ENCODE results near the gene LRP8. TPM values are rescaled to one million over a fixed set of nuclear protein-coding genes. Genes with fewer than 3 reads are reported as not detected.

The LRP8 gene
- total RNA-seq, 1 donor from 2014 or later = 15.8 TPM

DNA sequence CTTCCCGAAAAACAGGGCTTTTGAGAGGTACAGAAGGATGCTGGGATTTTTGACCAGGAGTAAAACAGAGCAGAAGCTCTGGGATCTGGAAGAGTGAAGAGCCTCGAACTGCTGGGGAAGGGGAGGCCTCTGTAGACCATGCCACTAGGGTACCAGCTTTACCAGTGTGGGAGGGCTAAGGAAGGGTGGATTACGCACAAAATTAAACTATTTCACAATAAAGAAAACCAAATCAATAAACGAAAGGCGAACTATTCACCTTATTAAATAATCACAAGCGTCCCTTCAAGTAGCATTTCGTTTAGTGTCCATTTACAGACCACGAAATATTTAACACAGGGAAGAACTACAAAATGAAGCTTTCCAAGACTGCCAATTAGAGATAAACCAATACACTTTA lies 108.2 kb downstream of the LRP8 start:
- Mint-ChIP-seq H3K9me3 (ENCODE audit: unreplicated experiment) (no peaks in the 10 kb centered on the region), H3K36me3 (ENCODE audit: low read depth, unreplicated experiment) (peaks cover 8% of the 10 kb centered on the region)

DNA sequence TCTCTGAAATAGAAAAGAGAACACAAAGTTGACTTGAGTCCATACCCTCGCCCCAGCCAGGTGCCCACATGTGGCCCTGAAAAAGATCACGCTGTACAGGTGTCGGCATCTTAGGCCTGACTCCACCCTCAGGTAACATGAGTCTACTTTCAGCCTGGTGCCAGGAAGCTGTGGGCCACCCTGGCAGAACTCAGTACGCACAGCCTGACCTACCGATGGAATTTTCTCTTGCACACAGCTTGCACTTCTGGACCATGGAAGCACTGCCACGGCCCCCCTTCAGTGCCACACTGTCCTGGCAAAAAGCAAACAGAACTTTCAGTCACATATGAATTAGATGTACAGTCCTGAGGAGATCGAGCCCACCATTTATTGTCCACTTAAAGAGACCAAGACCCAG lies 109.7 kb downstream of the LRP8 start:
- peaks cover 22% of the 10 kb centered on the region for H3K4me1 Mint-ChIP-seq (ENCODE audit: unreplicated experiment)
- no peaks in the 10 kb centered on the region for H3K27me3 Mint-ChIP-seq (ENCODE audit: unreplicated experiment)
- TF ChIP-seq, protein P1, sequence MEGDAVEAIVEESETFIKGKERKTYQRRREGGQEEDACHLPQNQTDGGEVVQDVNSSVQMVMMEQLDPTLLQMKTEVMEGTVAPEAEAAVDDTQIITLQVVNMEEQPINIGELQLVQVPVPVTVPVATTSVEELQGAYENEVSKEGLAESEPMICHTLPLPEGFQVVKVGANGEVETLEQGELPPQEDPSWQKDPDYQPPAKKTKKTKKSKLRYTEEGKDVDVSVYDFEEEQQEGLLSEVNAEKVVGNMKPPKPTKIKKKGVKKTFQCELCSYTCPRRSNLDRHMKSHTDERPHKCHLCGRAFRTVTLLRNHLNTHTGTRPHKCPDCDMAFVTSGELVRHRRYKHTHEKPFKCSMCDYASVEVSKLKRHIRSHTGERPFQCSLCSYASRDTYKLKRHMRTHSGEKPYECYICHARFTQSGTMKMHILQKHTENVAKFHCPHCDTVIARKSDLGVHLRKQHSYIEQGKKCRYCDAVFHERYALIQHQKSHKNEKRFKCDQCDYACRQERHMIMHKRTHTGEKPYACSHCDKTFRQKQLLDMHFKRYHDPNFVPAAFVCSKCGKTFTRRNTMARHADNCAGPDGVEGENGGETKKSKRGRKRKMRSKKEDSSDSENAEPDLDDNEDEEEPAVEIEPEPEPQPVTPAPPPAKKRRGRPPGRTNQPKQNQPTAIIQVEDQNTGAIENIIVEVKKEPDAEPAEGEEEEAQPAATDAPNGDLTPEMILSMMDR (IDR thresholded peaks at IDR 0.05; ENCODE audit: unreplicated experiment) = no peak
- H3K36me3 Mint-ChIP-seq (ENCODE audit: low read depth, unreplicated experiment) = peaks cover 8% of the 10 kb centered on the region
- DNase-seq (ENCODE audit: low spot score) = no peak
- no peak overlapping the region for H3K27ac Mint-ChIP-seq (ENCODE audit: unreplicated experiment)
- peak overlapping the region; percentile 34 for H3K4me3 Mint-ChIP-seq (ENCODE audit: unreplicated experiment)
- H3K9me3 Mint-ChIP-seq (ENCODE audit: unreplicated experiment) = no peaks in the 10 kb centered on the region

More for the DNA sequence above, 108.2 kb downstream of the LRP8 start:
- peak overlapping the region; percentile 95 for H3K4me3 Mint-ChIP-seq (ENCODE audit: unreplicated experiment)
- H3K27me3 Mint-ChIP-seq (ENCODE audit: unreplicated experiment) = no peaks in the 10 kb centered on the region
- no peak overlapping the region for H3K27ac Mint-ChIP-seq (ENCODE audit: unreplicated experiment)
- peaks cover 22% of the 10 kb centered on the region for H3K4me1 Mint-ChIP-seq (ENCODE audit: unreplicated experiment)
- TF ChIP-seq, protein P1 (IDR thresholded peaks at IDR 0.05; ENCODE audit: unreplicated experiment) = no peak
- DNase-seq (ENCODE audit: low spot score) = no peak

DNA sequence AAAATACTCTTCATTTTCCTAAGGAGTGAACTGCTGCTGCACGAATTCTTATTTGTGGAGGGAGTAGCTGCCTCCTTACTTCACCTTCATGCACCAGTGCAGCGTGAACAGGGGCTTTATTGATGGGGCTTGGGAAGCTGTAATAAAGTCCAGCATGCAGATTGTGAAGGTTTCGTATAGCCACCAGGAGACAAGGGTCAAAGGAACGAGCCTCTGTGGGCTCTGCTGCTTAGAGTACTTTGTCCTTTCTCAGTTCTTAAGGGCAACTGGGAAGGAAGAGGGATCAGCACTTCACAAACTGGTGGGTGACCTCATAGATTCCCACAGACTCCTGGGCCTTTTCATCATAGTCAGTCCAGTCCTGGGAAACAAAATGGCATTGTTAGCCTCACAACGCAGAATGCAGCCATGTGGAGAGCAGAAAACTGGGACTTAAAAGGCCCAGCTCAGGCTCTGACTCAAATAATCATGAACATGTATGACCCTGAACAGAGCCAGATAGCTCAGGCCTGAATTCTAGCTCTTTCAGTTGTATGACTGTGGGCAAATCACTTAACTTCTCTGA lies 113.4 kb downstream of the LRP8 start:
- Mint-ChIP-seq H3K9me3 (ENCODE audit: unreplicated experiment) (no peaks in the 10 kb centered on the region), H3K27ac (ENCODE audit: unreplicated experiment) (no peak overlapping the region), H3K36me3 (ENCODE audit: low read depth, unreplicated experiment) (peaks cover 26% of the 10 kb centered on the region), H3K4me1 (ENCODE audit: unreplicated experiment) (peaks cover 9% of the 10 kb centered on the region), H3K4me3 (ENCODE audit: unreplicated experiment) (no peak overlapping the region), H3K27me3 (ENCODE audit: unreplicated experiment) (no peaks in the 10 kb centered on the region)
- TF ChIP-seq, protein P1 (IDR thresholded peaks at IDR 0.05; ENCODE audit: unreplicated experiment) = no peak
- no peak for DNase-seq (ENCODE audit: low spot score)

DNA sequence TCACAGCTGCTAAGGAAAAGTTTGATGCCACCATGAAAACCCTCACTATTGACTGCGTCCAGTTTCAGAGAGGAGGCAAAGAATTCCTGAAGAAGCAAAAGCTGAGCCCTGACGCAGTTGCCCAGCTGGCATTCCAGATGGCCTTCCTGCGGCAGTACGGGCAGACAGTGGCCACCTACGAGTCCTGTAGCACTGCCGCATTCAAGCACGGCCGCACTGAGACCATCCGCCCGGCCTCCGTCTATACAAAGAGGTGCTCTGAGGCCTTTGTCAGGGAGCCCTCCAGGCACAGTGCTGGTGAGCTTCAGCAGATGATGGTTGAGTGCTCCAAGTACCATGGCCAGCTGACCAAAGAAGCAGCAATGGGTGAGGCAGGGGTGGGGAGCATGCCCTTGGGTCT lies 116.9 kb downstream of the LRP8 start:
- H3K9me3 Mint-ChIP-seq (ENCODE audit: unreplicated experiment) = peaks cover 8% of the 10 kb centered on the region

DNA sequence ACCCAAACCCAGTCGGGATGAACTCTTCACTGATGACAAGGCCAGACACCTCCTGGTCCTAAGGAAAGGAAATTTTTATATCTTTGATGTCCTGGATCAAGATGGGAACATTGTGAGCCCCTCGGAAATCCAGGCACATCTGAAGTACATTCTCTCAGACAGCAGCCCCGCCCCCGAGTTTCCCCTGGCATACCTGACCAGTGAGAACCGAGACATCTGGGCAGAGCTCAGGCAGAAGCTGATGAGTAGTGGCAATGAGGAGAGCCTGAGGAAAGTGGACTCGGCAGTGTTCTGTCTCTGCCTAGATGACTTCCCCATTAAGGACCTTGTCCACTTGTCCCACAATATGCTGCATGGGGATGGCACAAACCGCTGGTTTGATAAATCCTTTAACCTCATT lies 117.5 kb downstream of the LRP8 start:
- H3K36me3 Mint-ChIP-seq (ENCODE audit: low read depth, unreplicated experiment) = peaks cover 41% of the 10 kb centered on the region
- no peak for DNase-seq (ENCODE audit: low spot score)
- H3K27ac Mint-ChIP-seq (ENCODE audit: unreplicated experiment) = no peak overlapping the region
- H3K9me3 Mint-ChIP-seq (ENCODE audit: unreplicated experiment) = peaks cover 8% of the 10 kb centered on the region
- H3K27me3 Mint-ChIP-seq (ENCODE audit: unreplicated experiment) = peaks cover 4% of the 10 kb centered on the region
- no peak overlapping the region for H3K4me3 Mint-ChIP-seq (ENCODE audit: unreplicated experiment)
- H3K4me1 Mint-ChIP-seq (ENCODE audit: unreplicated experiment) = no peaks in the 10 kb centered on the region
- TF ChIP-seq, protein P1 (IDR thresholded peaks at IDR 0.05; ENCODE audit: unreplicated experiment) = no peak

More for the DNA sequence above, 116.9 kb downstream of the LRP8 start:
- no peak for DNase-seq (ENCODE audit: low spot score)
- Mint-ChIP-seq H3K27me3 (ENCODE audit: unreplicated experiment) (peaks cover 4% of the 10 kb centered on the region), H3K4me1 (ENCODE audit: unreplicated experiment) (no peaks in the 10 kb centered on the region), H3K4me3 (ENCODE audit: unreplicated experiment) (no peak overlapping the region), H3K27ac (ENCODE audit: unreplicated experiment) (no peak overlapping the region), H3K36me3 (ENCODE audit: low read depth, unreplicated experiment) (peaks cover 38% of the 10 kb centered on the region)
- TF ChIP-seq, protein P1 (IDR thresholded peaks at IDR 0.05; ENCODE audit: unreplicated experiment) = no peak

Measured in endothelial cell (in vitro differentiated cells).